ENCODE results near the gene C18orf54.

C18orf54 gene

GRCh38 chr18:54387631-54388030 lies 29.9 kb downstream of the C18orf54 start:
- DNase-seq (ENCODE audit: low read depth): no peak

- peak; percentile 42 for DNase-seq (ENCODE audit: low read depth)
Observed at GRCh38 chr18:54388203-54389142, 30.8 kb downstream of the C18orf54 start.

- DNase-seq (ENCODE audit: low read depth): no peak
Observed at GRCh38 chr18:54389143-54389505, 31.4 kb downstream of the C18orf54 start.

GRCh38 chr18:54390838-54391237 lies 33.1 kb downstream of the C18orf54 start:
- no peak for DNase-seq (ENCODE audit: low read depth)

- no peak for DNase-seq (ENCODE audit: low read depth)
Observed at GRCh38 chr18:54392543-54393023, 34.9 kb downstream of the C18orf54 start.

GRCh38 chr18:54393648-54394294 lies 36.1 kb downstream of the C18orf54 start:
- no peak for DNase-seq (ENCODE audit: low read depth)

GRCh38 chr18:54396760-54397159 lies 39.1 kb downstream of the C18orf54 start:
- DNase-seq (ENCODE audit: low read depth): no peak

- DNase-seq (ENCODE audit: low read depth): no peak
Observed at GRCh38 chr18:54405290-54405689, 47.6 kb downstream of the C18orf54 start.

- no peak for DNase-seq (ENCODE audit: low read depth)
Observed at GRCh38 chr18:54411781-54412180, 54.1 kb downstream of the C18orf54 start.

GRCh38 chr18:54415086-54415485 lies 57.4 kb downstream of the C18orf54 start:
- no peak for DNase-seq (ENCODE audit: low read depth)

- DNase-seq (ENCODE audit: low read depth): peak; percentile 17
Observed at GRCh38 chr18:54416436-54416835, 58.7 kb downstream of the C18orf54 start.

GRCh38 chr18:54423831-54424230 lies 66.1 kb downstream of the C18orf54 start:
- DNase-seq (ENCODE audit: low read depth): no peak

- DNase-seq (ENCODE audit: low read depth): no peak
Observed at GRCh38 chr18:54426085-54426665, 68.5 kb downstream of the C18orf54 start.
